GM10248 (cell line): ENCODE measurements around the gene LDLRAD4.

Experiments
- CTCF ChIA-PET: fragments of 300-600 bp; sonication (Branson Sonifier 250); formaldehyde crosslinking; extraction: SDS; loops from one replicate; lab custom pipeline; 2021; ENCODE audit warnings: antibody characterized with exemption; lab: Yijun Ruan, JAX
- POLR2A ChIA-PET: fragments of 350-650 bp; sonication (Branson Sonifier 250); formaldehyde crosslinking; extraction: SDS; loops from one replicate; lab custom pipeline; 2020; ENCODE audit warnings: antibody characterized with exemption; lab: Yijun Ruan, JAX
- DNase-seq: peaks from one replicate; pipeline ENCODE4 v3.0.0; 2012; ENCODE audit errors: extremely low spot score
- TF ChIP-seq, protein P1 (sequence below): IDR thresholded peaks from 2 replicates; pipeline ENCODE4 v1.5.1; 2012; ENCODE audit warnings: mild to moderate bottlenecking, low read depth; ENCODE audit errors: extremely low read depth, missing control alignments, control extremely low read depth

LDLRAD4 gene

DNA sequence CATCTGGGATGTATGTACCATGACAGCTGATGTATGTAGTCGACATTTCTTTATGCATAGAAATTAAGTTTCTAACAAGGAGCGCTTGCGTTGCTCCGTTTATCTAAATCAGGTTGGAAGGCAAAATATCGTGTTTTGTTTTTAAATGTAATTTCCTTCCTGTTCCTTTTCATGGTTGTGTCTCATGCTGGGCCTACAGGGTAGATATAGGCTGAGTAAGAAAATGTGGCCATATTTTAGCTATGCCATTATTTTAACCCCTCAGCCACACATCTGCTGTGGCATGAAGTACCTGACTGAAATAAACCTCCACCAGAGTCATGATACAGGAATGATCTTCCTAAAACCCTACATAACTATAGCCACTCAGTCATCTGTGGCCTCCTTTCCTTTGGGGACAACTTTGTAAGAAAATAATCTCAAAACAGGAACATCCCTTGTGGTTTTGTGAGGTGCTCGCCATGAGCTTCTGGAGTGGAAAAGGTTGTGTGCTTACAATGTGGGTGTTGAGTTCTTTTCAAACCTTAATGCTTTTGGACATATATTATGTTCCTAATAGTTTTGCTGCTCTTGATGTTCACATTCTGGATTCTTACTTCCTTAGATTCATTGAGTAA is 293.5 kb downstream of the LDLRAD4 start:
- no peak for DNase-seq
- CTCF ChIA-PET, result interaction anchor here (0.9 to 5.0 kb wide), 4 partner anchors 9 to 46 kb away, joined by 3 to 14 read pairs (median 4); no protein-coding TSS in a partner anchor
- POLR2A ChIA-PET, result no interaction called here
- TF ChIP-seq, protein P1, sequence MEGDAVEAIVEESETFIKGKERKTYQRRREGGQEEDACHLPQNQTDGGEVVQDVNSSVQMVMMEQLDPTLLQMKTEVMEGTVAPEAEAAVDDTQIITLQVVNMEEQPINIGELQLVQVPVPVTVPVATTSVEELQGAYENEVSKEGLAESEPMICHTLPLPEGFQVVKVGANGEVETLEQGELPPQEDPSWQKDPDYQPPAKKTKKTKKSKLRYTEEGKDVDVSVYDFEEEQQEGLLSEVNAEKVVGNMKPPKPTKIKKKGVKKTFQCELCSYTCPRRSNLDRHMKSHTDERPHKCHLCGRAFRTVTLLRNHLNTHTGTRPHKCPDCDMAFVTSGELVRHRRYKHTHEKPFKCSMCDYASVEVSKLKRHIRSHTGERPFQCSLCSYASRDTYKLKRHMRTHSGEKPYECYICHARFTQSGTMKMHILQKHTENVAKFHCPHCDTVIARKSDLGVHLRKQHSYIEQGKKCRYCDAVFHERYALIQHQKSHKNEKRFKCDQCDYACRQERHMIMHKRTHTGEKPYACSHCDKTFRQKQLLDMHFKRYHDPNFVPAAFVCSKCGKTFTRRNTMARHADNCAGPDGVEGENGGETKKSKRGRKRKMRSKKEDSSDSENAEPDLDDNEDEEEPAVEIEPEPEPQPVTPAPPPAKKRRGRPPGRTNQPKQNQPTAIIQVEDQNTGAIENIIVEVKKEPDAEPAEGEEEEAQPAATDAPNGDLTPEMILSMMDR, result no peak

- no peak for DNase-seq
- CTCF ChIA-PET, result interaction anchor here (1.1 to 5.0 kb wide), 3 partner anchors 12 to 45 kb away, joined by 4 to 14 read pairs (median 4); no protein-coding TSS in a partner anchor
- POLR2A ChIA-PET, result no interaction called here
- TF ChIP-seq, protein P1, result no peak
Observed at GRCh38 chr18:13513021-13513420, 294.5 kb downstream of the LDLRAD4 start.

- ChIA-PET CTCF (interaction anchor here (1.1 to 5.0 kb wide), 3 partner anchors 11 to 45 kb away, joined by 4 to 14 read pairs (median 4); no protein-coding TSS in a partner anchor), POLR2A (no interaction called here)
- no peak for DNase-seq
- TF ChIP-seq, protein P1, result no peak
Observed at GRCh38 chr18:13513481-13513880, 294.9 kb downstream of the LDLRAD4 start.

GRCh38 chr18:13514558-13514957 is 296.0 kb downstream of the LDLRAD4 start:
- POLR2A ChIA-PET, result no interaction called here
- DNase-seq, result no peak
- CTCF ChIA-PET, result interaction anchor here (5.0 kb wide), 1 partner anchor 13 kb away, joined by 14 read pairs; no protein-coding TSS in a partner anchor
- TF ChIP-seq, protein P1, result no peak

- TF ChIP-seq, protein P1, result no peak
- ChIA-PET POLR2A (no interaction called here), CTCF (interaction anchor here (5.0 kb wide), 1 partner anchor 11 kb away, joined by 14 read pairs; no protein-coding TSS in a partner anchor)
- no peak for DNase-seq
Observed at GRCh38 chr18:13516855-13517254, 298.3 kb downstream of the LDLRAD4 start.

- TF ChIP-seq, protein P1, result no peak
- ChIA-PET POLR2A (no interaction called here), CTCF (no interaction called here)
- no peak for DNase-seq
Observed at GRCh38 chr18:13517369-13517768, 298.8 kb downstream of the LDLRAD4 start.
